IPS-18c (cell line): Measurements from ENCODE around the gene CTDSPL.
"Not testable (repeated sequence)": the region's sequence is repeated elsewhere in the genome, so short reads cannot be mapped to it uniquely, and the experiment has no call there.

ENCODE experiments used
- H3K4me3 ChIP-seq: 2 replicates; pipeline ENCODE4 v1.7.0; 2013; ENCODE audit warnings: low read depth, mild to moderate bottlenecking, low read length, moderate library complexity; ENCODE audit not compliant: insufficient read depth
- H3K9me3 ChIP-seq: one replicate; pipeline ENCODE4 v1.6.1; 2013; ENCODE audit warnings: mild to moderate bottlenecking, low read length, moderate library complexity; ENCODE audit not compliant: control insufficient read depth, insufficient read depth

Gene CTDSPL

DNA sequence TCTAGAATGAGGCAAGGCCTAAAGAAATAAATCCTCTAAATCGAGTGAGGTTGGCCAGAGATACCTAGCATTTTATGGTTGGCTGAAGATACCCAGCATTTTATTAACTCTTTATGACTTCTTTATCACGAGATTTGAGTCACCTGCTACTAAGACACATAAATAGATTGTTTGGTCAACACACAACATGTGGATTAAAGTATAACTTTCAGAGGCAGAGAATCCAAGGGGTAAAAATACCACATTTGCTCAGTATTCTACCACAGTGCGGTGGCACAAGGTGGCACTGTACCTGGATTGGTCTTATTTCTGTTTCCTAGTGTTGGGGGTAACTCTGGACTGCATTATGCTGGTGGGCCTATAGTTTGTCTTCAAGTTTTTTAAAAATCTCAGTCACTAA, 102.0 kb downstream of the CTDSPL start:
- no peak overlapping the region for H3K4me3 ChIP-seq
- H3K9me3 ChIP-seq = no peaks in the 10 kb centered on the region

GRCh38 chr3:37964146-37964545, 102.5 kb downstream of the CTDSPL start:
- Histone ChIP-seq H3K9me3 (no peaks in the 10 kb centered on the region), H3K4me3 (no peak overlapping the region)

GRCh38 chr3:37964716-37965115, 103.0 kb downstream of the CTDSPL start:
- Histone ChIP-seq H3K9me3 (no peaks in the 10 kb centered on the region), H3K4me3 (no peak overlapping the region)

GRCh38 chr3:37967260-37967881, 105.7 kb downstream of the CTDSPL start:
- Histone ChIP-seq H3K4me3 (no peak overlapping the region), H3K9me3 (no peaks in the 10 kb centered on the region)

DNA sequence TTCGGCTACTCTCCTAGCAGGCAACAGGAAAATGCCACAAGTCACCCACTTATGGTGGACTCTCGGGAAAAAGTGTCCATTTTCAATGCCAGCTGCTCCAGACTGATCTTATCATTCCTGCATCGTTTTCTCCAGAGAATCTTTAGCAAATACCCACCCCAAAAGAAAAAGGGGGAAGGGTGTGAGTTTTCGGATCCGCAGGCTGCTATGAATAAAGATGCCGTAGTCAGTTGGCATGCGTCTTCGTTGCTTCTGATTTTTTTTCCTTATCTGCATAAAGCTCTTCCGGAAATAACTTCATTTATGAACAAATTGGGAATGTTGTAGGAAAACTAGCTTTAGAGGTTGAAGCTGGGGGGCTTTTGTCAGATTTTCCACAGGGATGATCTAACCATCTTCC, 106.5 kb downstream of the CTDSPL start:
- no peak overlapping the region for H3K4me3 ChIP-seq

GRCh38 chr3:37968813-37969595, 107.3 kb downstream of the CTDSPL start:
- Histone ChIP-seq H3K4me3 (no peak overlapping the region), H3K9me3 (no peaks in the 10 kb centered on the region)

More for the DNA sequence above, 106.5 kb downstream of the CTDSPL start:
- H3K9me3 ChIP-seq = no peaks in the 10 kb centered on the region

DNA sequence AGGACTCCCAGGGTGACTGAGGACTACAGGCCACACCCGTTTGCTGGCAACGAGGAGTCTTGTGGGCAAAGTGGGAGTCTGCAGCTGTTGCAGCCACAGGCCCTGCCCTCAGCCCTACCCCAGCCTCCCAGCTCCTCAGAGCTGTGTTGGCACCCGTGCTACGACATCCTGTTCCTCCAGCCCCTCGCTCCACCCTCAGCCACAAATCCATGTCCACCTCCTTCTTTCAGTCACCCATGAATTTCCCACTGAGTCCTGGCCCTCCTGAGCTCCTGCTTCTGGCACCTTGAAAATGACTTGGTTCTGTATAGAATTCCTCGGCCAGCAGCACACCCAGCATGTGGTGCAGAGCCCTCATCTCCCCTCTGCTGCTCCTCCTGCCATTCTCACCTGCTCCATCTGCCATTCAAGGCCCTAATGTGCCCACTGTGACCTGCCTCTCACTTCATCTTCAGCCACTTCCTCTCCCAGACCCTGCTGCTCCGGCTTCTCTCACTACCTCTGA, 108.0 kb downstream of the CTDSPL start:
- Histone ChIP-seq H3K4me3 (no peak overlapping the region), H3K9me3 (no peaks in the 10 kb centered on the region)

DNA sequence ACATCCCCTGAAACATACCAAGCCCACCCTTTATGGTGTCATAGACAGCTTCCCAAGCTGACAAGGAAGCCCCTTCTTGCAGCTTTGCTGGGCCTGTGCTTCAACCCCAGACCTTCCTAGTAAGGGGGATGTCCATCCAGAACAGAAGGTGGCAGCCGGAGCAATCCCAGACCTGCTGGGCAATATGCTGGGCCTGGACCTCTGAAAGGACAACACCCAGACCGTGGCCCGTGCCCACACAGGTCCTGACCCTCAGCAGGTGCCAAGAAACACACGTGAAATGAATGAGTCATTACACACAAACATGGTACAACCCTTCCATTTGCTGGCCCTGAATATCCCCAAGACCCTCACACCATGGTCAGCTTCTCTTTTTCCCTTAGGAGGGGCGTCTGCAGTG, 109.1 kb downstream of the CTDSPL start:
- Histone ChIP-seq H3K4me3 (no peak overlapping the region), H3K9me3 (no peaks in the 10 kb centered on the region)

DNA sequence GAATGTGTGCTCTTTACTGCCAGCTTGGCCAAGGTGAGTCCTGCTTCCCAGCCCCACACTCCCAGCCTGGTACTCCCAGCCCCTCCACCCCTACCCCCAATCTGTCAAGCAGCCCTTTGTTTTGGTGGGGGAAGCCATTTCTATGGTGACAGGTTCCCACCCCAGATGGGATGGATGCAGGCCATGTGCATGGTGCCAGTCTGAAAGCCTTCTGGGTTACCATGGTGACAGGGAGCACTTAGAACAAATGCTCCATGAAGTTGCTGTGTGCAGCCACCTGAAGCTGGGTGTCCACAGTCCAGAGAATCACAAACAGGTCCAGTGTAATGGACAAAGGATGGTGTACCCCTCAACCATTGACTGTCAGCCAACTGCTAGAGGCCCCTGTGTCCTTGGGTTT, 109.8 kb downstream of the CTDSPL start:
- no peaks in the 10 kb centered on the region for H3K9me3 ChIP-seq
- H3K4me3 ChIP-seq = no peak overlapping the region

DNA sequence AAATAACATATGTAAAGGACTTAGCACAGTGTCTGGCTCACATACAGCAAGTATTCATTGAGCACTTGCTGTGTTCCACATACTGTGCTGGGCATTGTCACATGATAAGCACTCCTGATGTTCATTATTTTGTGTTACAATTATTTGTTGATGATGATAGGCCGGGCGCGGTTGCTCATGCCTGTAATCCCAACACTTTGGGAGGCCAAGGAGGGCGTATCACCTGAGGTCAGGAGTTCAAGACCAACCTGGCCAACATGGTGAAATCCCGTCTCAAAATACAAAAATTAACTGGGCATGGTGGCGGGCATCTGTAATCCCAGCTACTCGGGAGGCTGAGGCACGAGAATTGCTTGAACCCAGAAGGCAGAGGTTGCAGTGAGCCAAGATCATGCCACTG, 110.4 kb downstream of the CTDSPL start:
- not testable (repeated sequence) for H3K9me3 ChIP-seq, H3K4me3 ChIP-seq

DNA sequence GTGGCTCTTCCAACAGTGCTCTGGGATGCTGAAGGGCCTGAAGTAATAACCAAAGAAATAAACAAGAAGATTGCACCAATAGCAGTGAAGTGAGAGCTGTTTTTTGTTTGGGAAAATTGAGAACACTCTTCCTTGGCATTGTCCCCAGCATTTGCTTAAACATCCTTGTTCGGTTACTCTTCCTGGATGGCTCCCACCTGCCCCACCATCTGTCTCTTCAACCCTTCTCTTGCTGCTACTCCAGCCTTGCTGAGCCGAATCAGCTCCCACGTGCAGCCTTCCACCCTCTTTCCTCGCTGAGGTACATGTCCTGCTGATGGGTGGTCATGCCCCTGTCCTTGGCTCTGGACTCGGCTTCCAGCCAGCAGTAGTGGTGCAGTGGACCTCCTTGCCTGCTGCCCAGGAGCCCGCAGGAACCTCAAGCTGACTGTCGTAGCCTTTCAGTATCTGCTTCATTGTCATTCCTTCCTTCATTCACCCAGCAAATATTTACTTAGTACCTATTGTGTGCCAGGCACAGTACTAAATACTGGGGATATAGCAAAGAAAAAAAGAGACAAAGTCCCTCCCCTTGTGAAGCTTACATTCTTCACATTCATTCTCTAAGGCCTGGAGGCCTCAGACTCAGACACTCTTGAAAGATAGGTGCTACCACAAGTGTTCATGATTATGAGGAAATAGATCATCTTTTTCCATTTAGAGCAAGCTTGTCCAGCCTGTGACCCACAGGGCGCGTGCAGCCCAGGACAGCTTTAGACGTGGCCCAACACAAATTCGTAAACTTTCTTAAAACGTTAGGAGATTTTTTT, 111.8 kb downstream of the CTDSPL start:
- Histone ChIP-seq H3K4me3 (no peak overlapping the region), H3K9me3 (no peaks in the 10 kb centered on the region)

GRCh38 chr3:37974121-37975083, 112.7 kb downstream of the CTDSPL start:
- no peaks in the 10 kb centered on the region for H3K9me3 ChIP-seq
- no peak overlapping the region for H3K4me3 ChIP-seq

- H3K9me3 ChIP-seq = no peaks in the 10 kb centered on the region
- H3K4me3 ChIP-seq = no peak overlapping the region
These were observed 118.1 kb downstream of the CTDSPL start for GRCh38 chr3:37979541-37980461.

DNA sequence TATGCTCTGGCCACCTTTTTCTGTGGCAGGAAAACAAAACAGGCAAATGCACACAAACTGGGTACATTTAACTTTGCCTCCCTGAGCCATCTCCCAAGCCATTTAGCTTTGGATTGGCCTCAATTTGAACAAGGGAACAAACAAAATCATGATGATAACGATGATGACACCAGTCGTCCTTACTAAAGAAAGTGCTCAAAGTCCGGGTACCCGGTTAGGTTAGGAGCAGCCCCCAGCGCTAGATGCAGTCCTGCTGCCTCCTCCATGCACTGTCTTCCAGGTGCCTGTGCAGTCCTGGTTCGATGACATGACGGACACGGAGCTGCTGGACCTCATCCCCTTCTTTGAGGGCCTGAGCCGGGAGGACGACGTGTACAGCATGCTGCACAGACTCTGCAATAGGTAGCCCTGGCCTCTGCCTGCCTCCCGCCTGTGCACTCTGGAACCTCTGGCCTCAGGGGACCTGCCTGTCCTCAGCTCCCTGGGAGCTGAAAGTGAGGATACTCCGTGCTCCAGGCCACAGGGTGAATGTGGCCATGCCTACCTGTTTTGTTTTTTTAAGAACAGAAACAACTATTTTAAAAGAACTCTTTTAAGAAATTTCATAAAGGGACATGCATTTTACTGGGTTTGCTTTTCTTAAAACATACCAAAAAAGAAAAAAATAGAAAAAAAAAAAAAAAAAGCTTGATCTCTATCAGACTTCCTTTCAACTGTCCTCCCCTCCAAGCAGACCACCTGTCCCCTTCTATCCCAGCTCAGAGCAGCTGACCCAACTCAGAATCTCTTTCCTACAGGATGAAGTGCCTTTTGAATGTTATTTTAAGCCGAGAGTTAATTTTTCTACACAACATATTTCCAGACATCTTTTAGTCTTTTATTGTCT, 119.0 kb downstream of the CTDSPL start:
- no peak overlapping the region for H3K4me3 ChIP-seq
- H3K9me3 ChIP-seq = no peaks in the 10 kb centered on the region

- H3K4me3 ChIP-seq = no peak overlapping the region
- H3K9me3 ChIP-seq = no peaks in the 10 kb centered on the region
These were observed 119.6 kb downstream of the CTDSPL start for GRCh38 chr3:37981348-37981664.
